ACHN (cell line): Measurements from ENCODE around the gene KRT75.

Source experiments
- DNase-seq: peaks from one replicate; pipeline ENCODE4 v3.0.0-alpha.2; 2015
- in situ Hi-C: cut with HindIII; loops from 2 replicates; pipeline ENCODE4 v1.10.0; 2017; ENCODE audit warnings: low sequenced_read_pairs, low pct_ligation_motif_present, low pct_unique_long_range_greater_than_20kb

The KRT75 gene

GRCh38 chr12:52379536-52379935 lies 54.6 kb downstream of the KRT75 start:
- no peak for DNase-seq
- in situ Hi-C loops, result no loop called here

- no peak for DNase-seq
- in situ Hi-C loops, result no loop called here
Observed at GRCh38 chr12:52378091-52378490, 56.1 kb downstream of the KRT75 start.

GRCh38 chr12:52377266-52377665 lies 56.9 kb downstream of the KRT75 start:
- in situ Hi-C loops, result no loop called here
- no peak for DNase-seq
